ENCODE results near the gene DOCK10.

DOCK10 gene

GRCh38 chr2:224966613-224967012 is 75.7 kb downstream of the DOCK10 start:
- Mint-ChIP-seq H3K36me3 (peaks cover 4% of the 10 kb centered on the region), H3K27ac (peak overlapping the region; percentile 22), H3K9me3 (ENCODE audit: low read depth) (no peaks in the 10 kb centered on the region), H3K4me3 (no peak overlapping the region), H3K27me3 (no peaks in the 10 kb centered on the region), H3K4me1 (ENCODE audit: low read depth) (peaks cover 80% of the 10 kb centered on the region)

GRCh38 chr2:224959556-224959955 is 82.7 kb downstream of the DOCK10 start:
- Mint-ChIP-seq H3K27me3 (no peaks in the 10 kb centered on the region), H3K4me3 (no peak overlapping the region), H3K9me3 (ENCODE audit: low read depth) (no peaks in the 10 kb centered on the region), H3K27ac (peak overlapping the region; percentile 46), H3K4me1 (ENCODE audit: low read depth) (peaks cover 82% of the 10 kb centered on the region), H3K36me3 (peaks cover 10% of the 10 kb centered on the region)

GRCh38 chr2:224958873-224959272 is 83.4 kb downstream of the DOCK10 start:
- H3K4me1 Mint-ChIP-seq (ENCODE audit: low read depth): peaks cover 81% of the 10 kb centered on the region
- H3K36me3 Mint-ChIP-seq: peaks cover 10% of the 10 kb centered on the region
- H3K9me3 Mint-ChIP-seq (ENCODE audit: low read depth): no peaks in the 10 kb centered on the region
- H3K27me3 Mint-ChIP-seq: no peaks in the 10 kb centered on the region
- no peak overlapping the region for H3K4me3 Mint-ChIP-seq
- peak overlapping the region; percentile 30 for H3K27ac Mint-ChIP-seq

- Mint-ChIP-seq H3K36me3 (peaks cover 10% of the 10 kb centered on the region), H3K27ac (peak overlapping the region; percentile 30), H3K4me1 (ENCODE audit: low read depth) (peaks cover 84% of the 10 kb centered on the region), H3K27me3 (no peaks in the 10 kb centered on the region), H3K4me3 (no peak overlapping the region), H3K9me3 (ENCODE audit: low read depth) (no peaks in the 10 kb centered on the region)
These were observed 83.8 kb downstream of the DOCK10 start for GRCh38 chr2:224958462-224958857.

GRCh38 chr2:224957540-224958461 is 84.5 kb downstream of the DOCK10 start:
- Mint-ChIP-seq H3K4me3 (no peak overlapping the region), H3K9me3 (ENCODE audit: low read depth) (no peaks in the 10 kb centered on the region), H3K36me3 (peaks cover 14% of the 10 kb centered on the region), H3K27me3 (no peaks in the 10 kb centered on the region), H3K27ac (peak overlapping the region; percentile 62), H3K4me1 (ENCODE audit: low read depth) (peaks cover 84% of the 10 kb centered on the region)

- Mint-ChIP-seq H3K27ac (no peak overlapping the region), H3K36me3 (peaks cover 16% of the 10 kb centered on the region), H3K4me1 (ENCODE audit: low read depth) (peaks cover 82% of the 10 kb centered on the region), H3K27me3 (no peaks in the 10 kb centered on the region), H3K4me3 (no peak overlapping the region), H3K9me3 (ENCODE audit: low read depth) (no peaks in the 10 kb centered on the region)
These were observed 85.6 kb downstream of the DOCK10 start for GRCh38 chr2:224956706-224957105.

- Mint-ChIP-seq H3K27ac (peak overlapping the region; percentile 67), H3K36me3 (peaks cover 17% of the 10 kb centered on the region), H3K4me3 (no peak overlapping the region), H3K4me1 (ENCODE audit: low read depth) (peaks cover 90% of the 10 kb centered on the region), H3K9me3 (ENCODE audit: low read depth) (no peaks in the 10 kb centered on the region), H3K27me3 (no peaks in the 10 kb centered on the region)
These were observed 87.3 kb downstream of the DOCK10 start for GRCh38 chr2:224954980-224955379.

GRCh38 chr2:224952936-224953657 is 89.2 kb downstream of the DOCK10 start:
- Mint-ChIP-seq H3K27ac (peak overlapping the region; percentile 93), H3K4me1 (ENCODE audit: low read depth) (peaks cover 92% of the 10 kb centered on the region), H3K9me3 (ENCODE audit: low read depth) (no peaks in the 10 kb centered on the region), H3K27me3 (no peaks in the 10 kb centered on the region), H3K4me3 (peak overlapping the region; percentile 70), H3K36me3 (peaks cover 17% of the 10 kb centered on the region)

GRCh38 chr2:224951723-224952481 is 90.4 kb downstream of the DOCK10 start:
- H3K36me3 Mint-ChIP-seq: peaks cover 14% of the 10 kb centered on the region

GRCh38 chr2:224948859-224949258 is 93.4 kb downstream of the DOCK10 start:
- H3K36me3 Mint-ChIP-seq: peaks cover 11% of the 10 kb centered on the region
- H3K27me3 Mint-ChIP-seq: no peaks in the 10 kb centered on the region
- peak overlapping the region; percentile 27 for H3K4me3 Mint-ChIP-seq
- H3K4me1 Mint-ChIP-seq (ENCODE audit: low read depth): peaks cover 82% of the 10 kb centered on the region
- no peaks in the 10 kb centered on the region for H3K9me3 Mint-ChIP-seq (ENCODE audit: low read depth)
- peak overlapping the region; percentile 98 for H3K27ac Mint-ChIP-seq

More at GRCh38 chr2:224951723-224952481, 90.4 kb downstream of the DOCK10 start:
- H3K27ac Mint-ChIP-seq: peak overlapping the region; percentile 98
- H3K27me3 Mint-ChIP-seq: no peaks in the 10 kb centered on the region
- peak overlapping the region; percentile 78 for H3K4me3 Mint-ChIP-seq
- H3K4me1 Mint-ChIP-seq (ENCODE audit: low read depth): peaks cover 91% of the 10 kb centered on the region
- no peaks in the 10 kb centered on the region for H3K9me3 Mint-ChIP-seq (ENCODE audit: low read depth)

- no peaks in the 10 kb centered on the region for H3K9me3 Mint-ChIP-seq (ENCODE audit: low read depth)
- H3K4me3 Mint-ChIP-seq: peak overlapping the region; percentile 30
- H3K36me3 Mint-ChIP-seq: peaks cover 7% of the 10 kb centered on the region
- peak overlapping the region; percentile 98 for H3K27ac Mint-ChIP-seq
- peaks cover 80% of the 10 kb centered on the region for H3K4me1 Mint-ChIP-seq (ENCODE audit: low read depth)
- no peaks in the 10 kb centered on the region for H3K27me3 Mint-ChIP-seq
These were observed 94.3 kb downstream of the DOCK10 start for GRCh38 chr2:224948005-224948404.

- H3K4me3 Mint-ChIP-seq: peak overlapping the region; percentile 94
- no peaks in the 10 kb centered on the region for H3K27me3 Mint-ChIP-seq
- peaks cover 78% of the 10 kb centered on the region for H3K4me1 Mint-ChIP-seq (ENCODE audit: low read depth)
- peak overlapping the region; percentile 94 for H3K27ac Mint-ChIP-seq
- H3K9me3 Mint-ChIP-seq (ENCODE audit: low read depth): no peaks in the 10 kb centered on the region
- H3K36me3 Mint-ChIP-seq: peaks cover 7% of the 10 kb centered on the region
These were observed 94.7 kb downstream of the DOCK10 start for GRCh38 chr2:224947566-224947965.

- H3K4me1 Mint-ChIP-seq (ENCODE audit: low read depth): peaks cover 79% of the 10 kb centered on the region
- H3K4me3 Mint-ChIP-seq: peak overlapping the region; percentile 94
- H3K36me3 Mint-ChIP-seq: peaks cover 7% of the 10 kb centered on the region
- peak overlapping the region; percentile 94 for H3K27ac Mint-ChIP-seq
- H3K9me3 Mint-ChIP-seq (ENCODE audit: low read depth): no peaks in the 10 kb centered on the region
- H3K27me3 Mint-ChIP-seq: no peaks in the 10 kb centered on the region
These were observed 95.4 kb downstream of the DOCK10 start for GRCh38 chr2:224946895-224947294.

- H3K4me3 Mint-ChIP-seq: peak overlapping the region; percentile 94
- peaks cover 6% of the 10 kb centered on the region for H3K36me3 Mint-ChIP-seq
- H3K27me3 Mint-ChIP-seq: no peaks in the 10 kb centered on the region
- H3K9me3 Mint-ChIP-seq (ENCODE audit: low read depth): no peaks in the 10 kb centered on the region
- H3K4me1 Mint-ChIP-seq (ENCODE audit: low read depth): peaks cover 77% of the 10 kb centered on the region
- peak overlapping the region; percentile 92 for H3K27ac Mint-ChIP-seq
These were observed 97.3 kb downstream of the DOCK10 start for GRCh38 chr2:224944707-224945547.

Data from activated naive CD8-positive, alpha-beta T cell (primary cell).